K562 (cell line): ENCODE data around the gene HMG20B. TPM values are rescaled to one million over a fixed set of nuclear protein-coding genes. Genes with fewer than 3 reads are reported as not detected.

Experiments
- FUS ChIP-seq: fragments of 200-400 bp; formaldehyde crosslinking; optimal IDR thresholded peaks from 2 replicates; pipeline ENCODE3; 2017; ENCODE audit warnings: low read depth, low read length
- GATA2 ChIP-seq: sonication (generic); formaldehyde crosslinking; IDR thresholded peaks from 2 replicates; pipeline ENCODE4 v1.4.0; 2020; ENCODE audit warnings: mild to moderate bottlenecking, missing genetic modification reagents
- KAT7 ChIP-seq: sonication (generic); formaldehyde crosslinking; IDR thresholded peaks from 2 replicates; pipeline ENCODE4 v1.8.0; 2022; ENCODE audit warnings: missing genetic modification reagents, mild to moderate bottlenecking, borderline replicate concordance
- KDM5B ChIP-seq: fragments of 200-600 bp; sonication (generic); IDR thresholded peaks from 2 replicates; pipeline ENCODE4 v1.6.1; 2012; ENCODE audit warnings: low read depth, mild to moderate bottlenecking, moderate library complexity, low read length, control low read depth, inconsistent platforms; ENCODE audit not compliant: insufficient replicate concordance
- MCM3 ChIP-seq: fragments of 450-650 bp; IDR thresholded peaks from 2 replicates; pipeline ENCODE4 v1.6.1; 2016
- NEUROD1 ChIP-seq: fragments of 150-350 bp; IDR thresholded peaks from 2 replicates; pipeline ENCODE4 v1.6.1; 2014; ENCODE audit warnings: borderline replicate concordance, low read length, low read depth; ENCODE audit not compliant: partially characterized antibody
- RB1 ChIP-seq: fragments of 450-650 bp; IDR thresholded peaks from 2 replicates; pipeline ENCODE4 v1.6.1; 2017; ENCODE audit warnings: low read depth, mild to moderate bottlenecking
- SMC3 ChIP-seq: conservative IDR thresholded peaks from 2 replicates; pipeline ENCODE4 v1.6.1; 2011; ENCODE audit warnings: low read depth, low read length, improper control_type of control experiment; ENCODE audit not compliant: insufficient read depth
- ZNF23 ChIP-seq: fragments of 250-450 bp; sonication (Bioruptor Pico); IDR thresholded peaks from 2 replicates; pipeline ENCODE4 v1.4.0; 2020; ENCODE audit warnings: mild to moderate bottlenecking
- ZNF232 ChIP-seq: sonication (generic); formaldehyde crosslinking; IDR thresholded peaks from 2 replicates; pipeline ENCODE4 v1.8.0; 2022; ENCODE audit warnings: mild to moderate bottlenecking, missing genetic modification reagents
- polyA plus RNA-seq, 8 experiments: library from polyadenylated mRNA; depleted of rRNA in 4 of 8; stranded (reverse) in 5 of 8; unstranded in 3 of 8; fragments of >200 nt; fragmentation: Nextera tagmentation in 2 of 8; fragmentation: Illumina TruSeq in 1 of 8; extraction: Ambion mirVana in 2 of 8; extraction: Trizol in 1 of 8; gene quantifications; 2 replicates each; pipeline versions ENCODE4 v1.2.1 to v1.2.3, GENCODE V29; 2011 to 2014; ENCODE audit warnings: inconsistent platforms in 1 of 8, missing spikeins in 1 of 8
- total RNA-seq, 7 experiments: library from RNA; depleted of rRNA in 6 of 7; stranded (reverse); fragments of >200 nt in 6 of 7; fragmentation: Illumina TruSeq in 2 of 7; extraction: Trizol in 2 of 7; gene quantifications; 2 replicates each; pipeline versions ENCODE4 v1.2.1 to v1.2.3, GENCODE V29; 2011 to 2021; ENCODE audit warnings: low replicate concordance in 1 of 7
- TF ChIP-seq, protein P1 (sequence below), 3 experiments: fragments of 200-800 bp in 1 of 3; fragments of 250-450 bp in 1 of 3; fragments of 450-650 bp in 1 of 3; sonication (Bioruptor Pico) in 1 of 3; sonication (Bioruptor generic) in 1 of 3; formaldehyde crosslinking in 1 of 3; IDR thresholded peaks; 2 replicates each; pipeline versions ENCODE4 v1.6.1 to v1.8.0; 2016 to 2022; ENCODE audit warnings: mild to moderate bottlenecking in 2 of 3, missing genetic modification characterization in 2 of 3, missing compliant biosample characterization in 1 of 3, moderate library complexity in 1 of 3
- TF ChIP-seq, protein P2 (sequence below): fragments of 250-450 bp; sonication (Bioruptor Pico); IDR thresholded peaks from 2 replicates; pipeline ENCODE4 v1.4.0; 2020; ENCODE audit warnings: borderline replicate concordance
- TF ChIP-seq, protein P3 (sequence below): fragments of 450-650 bp; formaldehyde crosslinking; IDR thresholded peaks from 2 replicates; pipeline ENCODE4 v1.4.0; 2022; ENCODE audit warnings: missing genetic modification characterization
- TF ChIP-seq, protein P4 (sequence below), 2 experiments: IDR thresholded peaks in 1 of 2; conservative IDR thresholded peaks in 1 of 2; 2 replicates each; pipeline ENCODE4 v1.6.1; 2016; ENCODE audit warnings: low read depth in 2 of 2, mild to moderate bottlenecking in 1 of 2, missing compliant biosample characterization in 1 of 2, missing genetic modification characterization in 1 of 2, moderate library complexity in 1 of 2
- TF ChIP-seq, protein P5 (sequence below), 2 experiments: IDR thresholded peaks; 2 replicates each; pipeline ENCODE4 v1.6.1; 2012; ENCODE audit warnings: improper control_type of control experiment in 2 of 2, low read depth in 2 of 2, low read length in 2 of 2, borderline replicate concordance in 1 of 2

Gene HMG20B
- total and polyA plus RNA-seq, 9 of the 15 experiments (the other 6 are each of a cell fraction or from before 2014, with no cell fraction given): 0.35 to 172 (median 38.6) TPM

DNA sequence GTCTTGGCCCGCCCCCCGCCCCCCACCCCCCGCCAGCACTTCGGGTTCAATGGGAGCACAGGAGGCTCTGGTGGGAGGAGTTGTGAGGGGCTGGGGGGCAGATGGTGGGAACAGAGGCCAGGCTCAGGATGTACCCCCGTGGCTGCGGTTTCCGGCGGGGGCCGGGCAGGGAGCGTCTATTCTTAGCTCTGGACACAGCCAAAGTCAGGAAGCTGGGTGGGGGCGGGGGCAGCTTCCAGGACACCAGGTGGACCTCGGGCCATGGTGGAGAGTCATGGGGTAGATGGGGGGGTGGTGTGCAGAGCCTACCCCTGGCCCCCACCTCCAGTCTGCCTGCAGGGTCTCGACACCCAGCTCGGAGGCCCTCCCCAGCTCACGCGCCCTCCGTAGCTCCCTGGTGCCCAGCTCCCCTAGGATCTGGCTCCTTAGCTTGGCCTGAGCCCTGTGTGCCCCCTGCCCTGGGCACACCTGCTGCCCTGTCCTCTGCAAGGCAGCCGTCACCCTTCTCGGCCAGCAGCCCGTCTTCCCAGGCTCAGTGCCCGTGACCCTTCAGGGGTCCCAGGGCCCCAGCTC is 36.1 kb downstream of the HMG20B start (continued):
- TF ChIP-seq ZNF232 (no peak), NEUROD1 (no peak), KAT7 (no peak), SMC3 (no peak), ZNF23 (CRISPR knock-in tag) (no peak), RB1 (no peak), KDM5B (no peak), MCM3 (no peak), FUS (no peak), GATA2 (CRISPR knock-in tag) (no peak)
- TF ChIP-seq, protein P1, sequence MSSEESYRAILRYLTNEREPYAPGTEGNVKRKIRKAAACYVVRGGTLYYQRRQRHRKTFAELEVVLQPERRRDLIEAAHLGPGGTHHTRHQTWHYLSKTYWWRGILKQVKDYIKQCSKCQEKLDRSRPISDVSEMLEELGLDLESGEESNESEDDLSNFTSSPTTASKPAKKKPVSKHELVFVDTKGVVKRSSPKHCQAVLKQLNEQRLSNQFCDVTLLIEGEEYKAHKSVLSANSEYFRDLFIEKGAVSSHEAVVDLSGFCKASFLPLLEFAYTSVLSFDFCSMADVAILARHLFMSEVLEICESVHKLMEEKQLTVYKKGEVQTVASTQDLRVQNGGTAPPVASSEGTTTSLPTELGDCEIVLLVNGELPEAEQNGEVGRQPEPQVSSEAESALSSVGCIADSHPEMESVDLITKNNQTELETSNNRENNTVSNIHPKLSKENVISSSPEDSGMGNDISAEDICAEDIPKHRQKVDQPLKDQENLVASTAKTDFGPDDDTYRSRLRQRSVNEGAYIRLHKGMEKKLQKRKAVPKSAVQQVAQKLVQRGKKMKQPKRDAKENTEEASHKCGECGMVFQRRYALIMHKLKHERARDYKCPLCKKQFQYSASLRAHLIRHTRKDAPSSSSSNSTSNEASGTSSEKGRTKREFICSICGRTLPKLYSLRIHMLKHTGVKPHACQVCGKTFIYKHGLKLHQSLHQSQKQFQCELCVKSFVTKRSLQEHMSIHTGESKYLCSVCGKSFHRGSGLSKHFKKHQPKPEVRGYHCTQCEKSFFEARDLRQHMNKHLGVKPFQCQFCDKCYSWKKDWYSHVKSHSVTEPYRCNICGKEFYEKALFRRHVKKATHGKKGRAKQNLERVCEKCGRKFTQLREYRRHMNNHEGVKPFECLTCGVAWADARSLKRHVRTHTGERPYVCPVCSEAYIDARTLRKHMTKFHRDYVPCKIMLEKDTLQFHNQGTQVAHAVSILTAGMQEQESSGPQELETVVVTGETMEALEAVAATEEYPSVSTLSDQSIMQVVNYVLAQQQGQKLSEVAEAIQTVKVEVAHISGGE (CRISPR knock-in tag; IDR thresholded peaks at IDR 0.05): no peak
- TF ChIP-seq, protein P2, sequence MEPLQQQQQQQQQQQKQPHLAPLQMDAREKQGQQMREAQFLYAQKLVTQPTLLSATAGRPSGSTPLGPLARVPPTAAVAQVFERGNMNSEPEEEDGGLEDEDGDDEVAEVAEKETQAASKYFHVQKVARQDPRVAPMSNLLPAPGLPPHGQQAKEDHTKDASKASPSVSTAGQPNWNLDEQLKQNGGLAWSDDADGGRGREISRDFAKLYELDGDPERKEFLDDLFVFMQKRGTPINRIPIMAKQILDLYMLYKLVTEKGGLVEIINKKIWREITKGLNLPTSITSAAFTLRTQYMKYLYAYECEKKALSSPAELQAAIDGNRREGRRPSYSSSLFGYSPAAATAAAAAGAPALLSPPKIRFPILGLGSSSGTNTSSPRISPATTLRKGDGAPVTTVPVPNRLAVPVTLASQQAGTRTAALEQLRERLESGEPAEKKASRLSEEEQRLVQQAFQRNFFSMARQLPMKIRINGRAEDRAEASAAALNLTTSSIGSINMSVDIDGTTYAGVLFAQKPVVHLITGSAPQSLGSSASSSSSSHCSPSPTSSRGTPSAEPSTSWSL: no peak
- TF ChIP-seq, protein P3, sequence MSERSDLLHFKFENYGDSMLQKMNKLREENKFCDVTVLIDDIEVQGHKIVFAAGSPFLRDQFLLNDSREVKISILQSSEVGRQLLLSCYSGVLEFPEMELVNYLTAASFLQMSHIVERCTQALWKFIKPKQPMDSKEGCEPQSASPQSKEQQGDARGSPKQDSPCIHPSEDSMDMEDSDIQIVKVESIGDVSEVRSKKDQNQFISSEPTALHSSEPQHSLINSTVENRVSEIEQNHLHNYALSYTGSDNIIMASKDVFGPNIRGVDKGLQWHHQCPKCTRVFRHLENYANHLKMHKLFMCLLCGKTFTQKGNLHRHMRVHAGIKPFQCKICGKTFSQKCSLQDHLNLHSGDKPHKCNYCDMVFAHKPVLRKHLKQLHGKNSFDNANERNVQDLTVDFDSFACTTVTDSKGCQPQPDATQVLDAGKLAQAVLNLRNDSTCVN (CRISPR knock-in tag): no peak
- TF ChIP-seq, protein P4, sequence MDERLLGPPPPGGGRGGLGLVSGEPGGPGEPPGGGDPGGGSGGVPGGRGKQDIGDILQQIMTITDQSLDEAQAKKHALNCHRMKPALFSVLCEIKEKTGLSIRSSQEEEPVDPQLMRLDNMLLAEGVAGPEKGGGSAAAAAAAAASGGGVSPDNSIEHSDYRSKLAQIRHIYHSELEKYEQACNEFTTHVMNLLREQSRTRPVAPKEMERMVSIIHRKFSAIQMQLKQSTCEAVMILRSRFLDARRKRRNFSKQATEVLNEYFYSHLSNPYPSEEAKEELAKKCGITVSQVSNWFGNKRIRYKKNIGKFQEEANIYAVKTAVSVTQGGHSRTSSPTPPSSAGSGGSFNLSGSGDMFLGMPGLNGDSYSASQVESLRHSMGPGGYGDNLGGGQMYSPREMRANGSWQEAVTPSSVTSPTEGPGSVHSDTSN (CRISPR knock-in tag; IDR thresholded peaks at IDR 0.05; ENCODE audit: low read depth): no peak
- TF ChIP-seq, protein P4 (tag; conservative IDR thresholded peaks at IDR 0.05; ENCODE audit: low read depth): no peak
- TF ChIP-seq, protein P5, sequence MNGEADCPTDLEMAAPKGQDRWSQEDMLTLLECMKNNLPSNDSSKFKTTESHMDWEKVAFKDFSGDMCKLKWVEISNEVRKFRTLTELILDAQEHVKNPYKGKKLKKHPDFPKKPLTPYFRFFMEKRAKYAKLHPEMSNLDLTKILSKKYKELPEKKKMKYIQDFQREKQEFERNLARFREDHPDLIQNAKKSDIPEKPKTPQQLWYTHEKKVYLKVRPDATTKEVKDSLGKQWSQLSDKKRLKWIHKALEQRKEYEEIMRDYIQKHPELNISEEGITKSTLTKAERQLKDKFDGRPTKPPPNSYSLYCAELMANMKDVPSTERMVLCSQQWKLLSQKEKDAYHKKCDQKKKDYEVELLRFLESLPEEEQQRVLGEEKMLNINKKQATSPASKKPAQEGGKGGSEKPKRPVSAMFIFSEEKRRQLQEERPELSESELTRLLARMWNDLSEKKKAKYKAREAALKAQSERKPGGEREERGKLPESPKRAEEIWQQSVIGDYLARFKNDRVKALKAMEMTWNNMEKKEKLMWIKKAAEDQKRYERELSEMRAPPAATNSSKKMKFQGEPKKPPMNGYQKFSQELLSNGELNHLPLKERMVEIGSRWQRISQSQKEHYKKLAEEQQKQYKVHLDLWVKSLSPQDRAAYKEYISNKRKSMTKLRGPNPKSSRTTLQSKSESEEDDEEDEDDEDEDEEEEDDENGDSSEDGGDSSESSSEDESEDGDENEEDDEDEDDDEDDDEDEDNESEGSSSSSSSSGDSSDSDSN (IDR thresholded peaks at IDR 0.05; ENCODE audit: borderline replicate concordance in 1 of 2, low read depth in 2 of 2, low read length in 2 of 2): no peak
